Measurements from ENCODE around the gene PTPRT. TPM values are rescaled to one million over a fixed set of nuclear protein-coding genes. Genes with fewer than 3 reads are reported as not detected.

The PTPRT gene
- total RNA-seq, 1 experiment from 2014 or later = 0.20 TPM

GRCh38 chr20:42259389-42259788, 930.3 kb downstream of the PTPRT start:
- Mint-ChIP-seq H3K27me3 (ENCODE audit: insufficient read depth, unreplicated experiment) (peaks cover 13% of the 10 kb centered on the region), H3K4me1 (ENCODE audit: low read depth, unreplicated experiment) (no peaks in the 10 kb centered on the region), H3K4me3 (ENCODE audit: unreplicated experiment) (no peak overlapping the region), H3K27ac (ENCODE audit: unreplicated experiment) (no peak overlapping the region), H3K36me3 (ENCODE audit: insufficient read depth, unreplicated experiment) (no peaks in the 10 kb centered on the region), H3K9me3 (ENCODE audit: unreplicated experiment) (no peaks in the 10 kb centered on the region)
- ChIA-PET POLR2A (no interaction called here), CTCF (no interaction called here)
- TF ChIP-seq CTCF (IDR thresholded peaks at IDR 0.05; ENCODE audit: insufficient read depth in 1 of 2, low read depth in 1 of 2, low read length in 1 of 2, severe bottlenecking in 1 of 2, unreplicated experiment in 1 of 2) = no peak
- BruUV-seq (replicated peaks) = no TSS peak
- no peak overlapping the region for H3K4me3 ChIP-seq (ENCODE audit: low read depth, low read length)
- no peak for DNase-seq
- H3K36me3 ChIP-seq (ENCODE audit: control insufficient read depth, insufficient read depth, low read length) = no peaks in the 10 kb centered on the region
- intact Hi-C loops (cut with micrococcal nuclease; ENCODE audit: unreplicated experiment) = no loop called here
- no peaks in the 10 kb centered on the region for H3K4me1 ChIP-seq
- no peaks in the 10 kb centered on the region for H3K27me3 ChIP-seq (replicated peaks; ENCODE audit: control insufficient read depth, insufficient read depth, low read length)
- no peaks in the 10 kb centered on the region for H3K9me3 ChIP-seq

- DNase-seq = no peak
- H3K27me3 ChIP-seq (replicated peaks; ENCODE audit: control insufficient read depth, insufficient read depth, low read length) = no peaks in the 10 kb centered on the region
- CTCF ChIA-PET = no interaction called here
- no peaks in the 10 kb centered on the region for H3K9me3 ChIP-seq
- intact Hi-C loops (cut with micrococcal nuclease; ENCODE audit: unreplicated experiment) = no loop called here
- no peaks in the 10 kb centered on the region for H3K9me3 Mint-ChIP-seq (ENCODE audit: unreplicated experiment)
- no peaks in the 10 kb centered on the region for H3K36me3 Mint-ChIP-seq (ENCODE audit: insufficient read depth, unreplicated experiment)
- H3K27me3 Mint-ChIP-seq (ENCODE audit: insufficient read depth, unreplicated experiment) = peaks cover 13% of the 10 kb centered on the region
- H3K36me3 ChIP-seq (ENCODE audit: control insufficient read depth, insufficient read depth, low read length) = no peaks in the 10 kb centered on the region
- no peak overlapping the region for H3K4me3 Mint-ChIP-seq (ENCODE audit: unreplicated experiment)
- POLR2A ChIA-PET = no interaction called here
- no peak for TF ChIP-seq CTCF (IDR thresholded peaks at IDR 0.05; ENCODE audit: insufficient read depth in 1 of 2, low read depth in 1 of 2, low read length in 1 of 2, severe bottlenecking in 1 of 2, unreplicated experiment in 1 of 2)
- no peaks in the 10 kb centered on the region for H3K4me1 ChIP-seq
- no TSS peak for BruUV-seq (replicated peaks)
- H3K27ac Mint-ChIP-seq (ENCODE audit: unreplicated experiment) = no peak overlapping the region
- H3K4me3 ChIP-seq (ENCODE audit: low read depth, low read length) = no peak overlapping the region
- H3K4me1 Mint-ChIP-seq (ENCODE audit: low read depth, unreplicated experiment) = no peaks in the 10 kb centered on the region
Observed at GRCh38 chr20:42258564-42259302, 931.0 kb downstream of the PTPRT start.

GRCh38 chr20:42255821-42256220, 933.9 kb downstream of the PTPRT start:
- intact Hi-C loops (cut with micrococcal nuclease; ENCODE audit: unreplicated experiment) = no loop called here
- Mint-ChIP-seq H3K9me3 (ENCODE audit: unreplicated experiment) (no peaks in the 10 kb centered on the region), H3K4me1 (ENCODE audit: low read depth, unreplicated experiment) (no peaks in the 10 kb centered on the region), H3K27ac (ENCODE audit: unreplicated experiment) (no peak overlapping the region), H3K27me3 (ENCODE audit: insufficient read depth, unreplicated experiment) (peaks cover 15% of the 10 kb centered on the region), H3K36me3 (ENCODE audit: insufficient read depth, unreplicated experiment) (no peaks in the 10 kb centered on the region), H3K4me3 (ENCODE audit: unreplicated experiment) (no peak overlapping the region)
- Histone ChIP-seq H3K4me1 (no peaks in the 10 kb centered on the region; the same call in 1 of the 2 replicates), H3K36me3 (ENCODE audit: control insufficient read depth, insufficient read depth, low read length) (no peaks in the 10 kb centered on the region), H3K27me3 (replicated peaks; ENCODE audit: control insufficient read depth, insufficient read depth, low read length) (no peaks in the 10 kb centered on the region; the same call in 1 of the 2 replicates), H3K4me3 (ENCODE audit: low read depth, low read length) (no peak overlapping the region), H3K9me3 (no peaks in the 10 kb centered on the region)
- POLR2A ChIA-PET = no interaction called here
- no peak for DNase-seq
- CTCF ChIA-PET = no interaction called here
- no TSS peak for BruUV-seq (replicated peaks)
- TF ChIP-seq CTCF (IDR thresholded peaks at IDR 0.05; ENCODE audit: insufficient read depth in 1 of 2, low read depth in 1 of 2, low read length in 1 of 2, severe bottlenecking in 1 of 2, unreplicated experiment in 1 of 2) = no peak
